ENCODE data around the gene CEP95.
"Not testable (repeated sequence)": the region's sequence is repeated elsewhere in the genome, so short reads cannot be mapped to it uniquely, and the experiment has no call there.

CEP95 gene

GRCh38 chr17:64571746-64572145, 65.0 kb downstream of the CEP95 start:
- TF ChIP-seq CTCF (IDR thresholded peaks at IDR 0.05; ENCODE audit: control extremely low read depth, extremely low read depth, low read depth, missing control alignments), result no peak
- no peak for DNase-seq (ENCODE audit: extremely low spot score)
- ChIA-PET POLR2A (no interaction called here), CTCF (interaction anchor here (1.9 to 4.5 kb wide), 2 partner anchors 8 to 12 kb away, joined by 7 to 15 read pairs; no protein-coding TSS in a partner anchor)

- DNase-seq (ENCODE audit: extremely low spot score), result no peak
- POLR2A ChIA-PET, result no interaction called here
- TF ChIP-seq CTCF (IDR thresholded peaks at IDR 0.05; ENCODE audit: control extremely low read depth, extremely low read depth, low read depth, missing control alignments), result no peak
- CTCF ChIA-PET, result interaction anchor here (1.9 to 4.5 kb wide), 2 partner anchors 9 to 11 kb away, joined by 7 to 15 read pairs; no protein-coding TSS in a partner anchor
Measured at GRCh38 chr17:64572682-64573154, 65.9 kb downstream of the CEP95 start.

GRCh38 chr17:64573214-64573613, 66.4 kb downstream of the CEP95 start:
- no peak for DNase-seq (ENCODE audit: extremely low spot score)
- ChIA-PET CTCF (interaction anchor here (0.7 to 4.5 kb wide), 3 partner anchors 10 to 16 kb away, joined by 3 to 15 read pairs (median 7); no protein-coding TSS in a partner anchor), POLR2A (no interaction called here)
- TF ChIP-seq CTCF (IDR thresholded peaks at IDR 0.05; ENCODE audit: control extremely low read depth, extremely low read depth, low read depth, missing control alignments), result no peak

GRCh38 chr17:64574646-64575045, 67.9 kb downstream of the CEP95 start:
- ChIA-PET CTCF (interaction anchor here (0.7 to 4.5 kb wide), 5 partner anchors 9 to 75 kb away, joined by 3 to 15 read pairs (median 3); no protein-coding TSS in a partner anchor), POLR2A (interaction anchor here (0.6 kb wide), 1 partner anchor 64 kb away, joined by 3 read pairs; no protein-coding TSS in a partner anchor)

GRCh38 chr17:64575431-64575830, 68.7 kb downstream of the CEP95 start:
- DNase-seq (ENCODE audit: extremely low spot score), result no peak
- ChIA-PET CTCF (interaction anchor here (0.7 to 4.5 kb wide), 6 partner anchors 8 to 74 kb away, joined by 3 to 15 read pairs (median 4); no protein-coding TSS in a partner anchor), POLR2A (no interaction called here)
- TF ChIP-seq CTCF (IDR thresholded peaks at IDR 0.05; ENCODE audit: control extremely low read depth, extremely low read depth, low read depth, missing control alignments), result no peak

More at GRCh38 chr17:64574646-64575045, 67.9 kb downstream of the CEP95 start:
- no peak for TF ChIP-seq CTCF (IDR thresholded peaks at IDR 0.05; ENCODE audit: control extremely low read depth, extremely low read depth, low read depth, missing control alignments)
- no peak for DNase-seq (ENCODE audit: extremely low spot score)

- ChIA-PET POLR2A (interaction anchor here (0.6 kb wide), 1 partner anchor 77 kb away, joined by 3 read pairs; no protein-coding TSS in a partner anchor), CTCF (interaction anchor here (1.2 to 2.1 kb wide), 4 partner anchors 20 to 72 kb away, joined by 3 to 6 read pairs (median 4); no protein-coding TSS in a partner anchor)
- not testable (repeated sequence) for DNase-seq (ENCODE audit: extremely low spot score)
Measured at GRCh38 chr17:64577025-64577424, 70.2 kb downstream of the CEP95 start.

GRCh38 chr17:64579917-64580316, 73.1 kb downstream of the CEP95 start:
- TF ChIP-seq CTCF (IDR thresholded peaks at IDR 0.05; ENCODE audit: control extremely low read depth, extremely low read depth, low read depth, missing control alignments), result no peak
- DNase-seq (ENCODE audit: extremely low spot score), result no peak
- CTCF ChIA-PET, result interaction anchor here (1.2 to 1.6 kb wide), 4 partner anchors 15 to 83 kb away, joined by 3 to 4 read pairs (median 3); partner anchors contain the start of gene POLG2
- POLR2A ChIA-PET, result no interaction called here

Data from GM10248 (cell line).